Mesenchymal stem cell (in vitro differentiated cells and primary cell): Measurements from ENCODE around the gene PHF3.

Experiments used
- DNase-seq: peaks from one replicate; pipeline ENCODE4 v3.0.0-alpha.2; 2013
- H2AFZ ChIP-seq: one replicate; pipeline ENCODE4 v1.6.1; 2013; ENCODE audit warnings: low read depth, mild to moderate bottlenecking, control low read depth, inconsistent platforms, low read length, moderate library complexity
- H2AK5ac ChIP-seq: 2 replicates; pipeline ENCODE4 v1.6.1; 2013; ENCODE audit warnings: low read length, moderate library complexity, mild to moderate bottlenecking, inconsistent platforms; ENCODE audit not compliant: severe bottlenecking
- H2BK120ac ChIP-seq: one replicate; pipeline ENCODE4 v1.6.1; 2013; ENCODE audit warnings: low read depth, mild to moderate bottlenecking, inconsistent platforms, low read length, moderate library complexity
- H2BK12ac ChIP-seq, 2 experiments: one replicate each; pipeline ENCODE4 v1.6.1; 2013; ENCODE audit warnings: inconsistent platforms in 2 of 2, low read length in 2 of 2, mild to moderate bottlenecking in 2 of 2, moderate library complexity in 2 of 2, control low read depth in 1 of 2
- H2BK15ac ChIP-seq: one replicate; pipeline ENCODE4 v1.6.1; 2013; ENCODE audit warnings: mild to moderate bottlenecking, low read depth, inconsistent platforms; ENCODE audit not compliant: poor library complexity, severe bottlenecking
- H2BK5ac ChIP-seq: 2 replicates; pipeline ENCODE4 v1.6.1; 2013; ENCODE audit warnings: low read depth, mild to moderate bottlenecking, low read length, control low read depth, inconsistent platforms; ENCODE audit not compliant: poor library complexity, severe bottlenecking
- H3K14ac ChIP-seq, 2 experiments: one replicate each; pipeline ENCODE4 v1.6.1; 2013; ENCODE audit warnings: inconsistent platforms in 2 of 2, low read length in 2 of 2, control low read depth in 1 of 2, mild to moderate bottlenecking in 1 of 2, moderate library complexity in 1 of 2
- H3K18ac ChIP-seq, 2 experiments: one replicate each; pipeline ENCODE4 v1.6.1; 2013; ENCODE audit warnings: inconsistent platforms in 2 of 2, low read length in 2 of 2, control low read depth in 1 of 2, low read depth in 1 of 2, mild to moderate bottlenecking in 1 of 2
- H3K23ac ChIP-seq, 2 experiments: one replicate each; pipeline ENCODE4 v1.6.1; 2013; ENCODE audit warnings: inconsistent platforms in 2 of 2, low read length in 2 of 2, mild to moderate bottlenecking in 2 of 2, moderate library complexity in 2 of 2, control low read depth in 1 of 2
- H3K27ac ChIP-seq: 2 replicates; pipeline ENCODE4 v1.5.1; 2013; ENCODE audit warnings: mild to moderate bottlenecking, moderate library complexity, low read length, control low read depth, inconsistent platforms; ENCODE audit not compliant: poor library complexity, severe bottlenecking
- H3K27me3 ChIP-seq, 2 experiments: 2 replicates each; pipeline versions ENCODE4 v1.6.1 to v1.7.0; 2013; ENCODE audit warnings: low read length in 2 of 2, mild to moderate bottlenecking in 2 of 2, moderate library complexity in 2 of 2, control low read depth in 1 of 2, inconsistent platforms in 1 of 2; ENCODE audit not compliant: control insufficient read depth in 1 of 2, insufficient read depth in 1 of 2
- H3K36me3 ChIP-seq, 2 experiments: 2 replicates each; pipeline versions ENCODE4 v1.6.1 to v1.7.0; 2013; ENCODE audit warnings: low read length in 2 of 2, control low read depth in 1 of 2, inconsistent platforms in 1 of 2, low read depth in 1 of 2, mild to moderate bottlenecking in 1 of 2; ENCODE audit not compliant: insufficient read depth in 2 of 2, control insufficient read depth in 1 of 2
- H3K4ac ChIP-seq, 2 experiments: one replicate each; pipeline ENCODE4 v1.6.1; 2013; ENCODE audit warnings: inconsistent platforms in 2 of 2, low read length in 2 of 2, mild to moderate bottlenecking in 2 of 2, moderate library complexity in 2 of 2, control low read depth in 1 of 2, low read depth in 1 of 2
- H3K4me1 ChIP-seq: 2 replicates; pipeline ENCODE4 v1.6.1; 2013; ENCODE audit warnings: low read depth, low read length, control low read depth; ENCODE audit not compliant: control insufficient read depth, insufficient read depth
- H3K4me2 ChIP-seq: 2 replicates; pipeline ENCODE4 v1.6.1; 2013; ENCODE audit warnings: low read length, mild to moderate bottlenecking, inconsistent platforms; ENCODE audit not compliant: poor library complexity, severe bottlenecking
- H3K4me3 ChIP-seq, 2 experiments: 2 replicates each; pipeline versions ENCODE4 v1.5.1 to v1.7.0; 2013; ENCODE audit warnings: low read length in 2 of 2, mild to moderate bottlenecking in 2 of 2, control low read depth in 1 of 2, low read depth in 1 of 2; ENCODE audit not compliant: insufficient read depth in 1 of 2
- H3K79me1 ChIP-seq: replicated peaks from 2 replicates; pipeline ENCODE4 v1.6.1; 2013; ENCODE audit warnings: mild to moderate bottlenecking, control low read depth, low read length, inconsistent platforms; ENCODE audit not compliant: poor library complexity, severe bottlenecking
- H3K9ac ChIP-seq: 2 replicates; pipeline ENCODE4 v1.7.0; 2013; ENCODE audit warnings: mild to moderate bottlenecking, low read length, moderate library complexity
- H3K9me3 ChIP-seq: 2 replicates; pipeline ENCODE4 v1.7.0; 2013; ENCODE audit warnings: mild to moderate bottlenecking, low read length; ENCODE audit not compliant: control insufficient read depth
- H4K8ac ChIP-seq: one replicate; pipeline ENCODE4 v1.6.1; 2013; ENCODE audit warnings: inconsistent platforms, mild to moderate bottlenecking, low read length, moderate library complexity
- H4K91ac ChIP-seq: one replicate; pipeline ENCODE4 v1.6.1; 2013; ENCODE audit warnings: mild to moderate bottlenecking, low read length, inconsistent platforms
- WGBS: methylation state at CpG from one replicate; pipeline ENCODE4 v1.1.7; 2013; ENCODE audit warnings: mixed read lengths; 5-methylcytosine and 5-hydroxymethylcytosine counted together

Gene PHF3

DNA sequence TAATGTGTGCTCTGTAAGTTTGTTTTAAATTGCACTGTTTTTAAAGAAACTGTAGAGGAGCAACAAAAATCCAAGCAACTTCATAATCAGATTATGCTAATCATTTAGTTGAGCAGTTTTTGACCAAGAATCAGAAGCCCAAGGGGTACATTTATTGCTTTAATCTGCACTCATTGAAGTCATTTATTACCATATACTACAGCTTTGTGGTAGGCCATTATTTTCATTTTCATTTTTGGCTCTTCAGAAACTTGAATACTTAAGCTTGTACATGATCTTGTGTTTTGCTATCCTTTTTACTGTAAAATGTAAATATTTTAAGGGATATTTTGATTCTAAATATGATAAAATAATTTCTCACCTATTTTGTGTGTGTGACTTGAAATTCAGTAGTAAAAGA is 78.5 kb downstream of the PHF3 start:
- Histone ChIP-seq H4K91ac (no peak overlapping the region), H3K9ac (no peak overlapping the region), H3K36me3 (peaks cover 5 to 80% of the 10 kb centered on the region in 2 experiments), H3K27ac (no peak overlapping the region), H4K8ac (no peak overlapping the region), H3K4me2 (no peak overlapping the region), H2AK5ac (no peak overlapping the region), H2BK15ac (no peak overlapping the region), H2AFZ (no peak overlapping the region), H3K27me3 (no peaks in the 10 kb centered on the region), H2BK12ac (no peak overlapping the region), H3K4me1 (no peaks in the 10 kb centered on the region), H3K18ac (no peak overlapping the region), H3K9me3 (no peaks in the 10 kb centered on the region), H2BK120ac (no peak overlapping the region), H3K23ac (no peak overlapping the region), H3K4ac (no peak overlapping the region), H2BK5ac (no peak overlapping the region), H3K4me3 (no peak overlapping the region), H3K79me1 (peaks cover 11% of the 10 kb centered on the region), H3K14ac (no peak overlapping the region)
- DNase-seq, result no peak

DNA sequence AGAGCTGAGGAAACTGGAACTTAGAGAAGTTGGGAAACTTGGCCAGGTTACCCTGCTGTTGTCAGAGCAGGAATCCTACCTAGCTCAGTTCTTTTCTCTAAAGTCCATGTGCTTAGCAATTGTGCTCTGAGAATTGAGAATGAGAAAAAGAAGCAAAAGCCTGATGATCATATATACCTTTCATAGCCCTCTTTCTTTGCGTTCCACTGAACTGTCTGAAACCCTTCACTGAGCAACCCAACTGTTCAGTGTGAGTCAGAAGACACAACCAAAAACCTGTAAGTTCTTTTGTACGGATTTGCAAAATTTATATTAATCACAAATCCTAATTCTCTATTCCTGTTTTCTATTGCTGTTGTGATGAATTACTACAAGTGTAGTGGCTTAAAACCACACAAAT is 80.6 kb downstream of the PHF3 start:
- H2BK12ac ChIP-seq, result no peak overlapping the region
- H3K4ac ChIP-seq, result no peak overlapping the region
- H3K4me2 ChIP-seq, result no peak overlapping the region
- no peak overlapping the region for H2AFZ ChIP-seq
- H3K36me3 ChIP-seq, result peaks cover 5 to 59% of the 10 kb centered on the region in 2 experiments
- H3K14ac ChIP-seq, result no peak overlapping the region
- H3K79me1 ChIP-seq, result peaks cover 11% of the 10 kb centered on the region
- no peak overlapping the region for H3K18ac ChIP-seq
- H4K8ac ChIP-seq, result no peak overlapping the region
- no peak overlapping the region for H3K9ac ChIP-seq
- WGBS, result 100% methylated on average over 1 of the region's 2 CpGs
- H3K4me3 ChIP-seq, result no peak overlapping the region
- H2AK5ac ChIP-seq, result no peak overlapping the region
- H4K91ac ChIP-seq, result no peak overlapping the region
- no peaks in the 10 kb centered on the region for H3K27me3 ChIP-seq
- no peak overlapping the region for H2BK15ac ChIP-seq
- H3K4me1 ChIP-seq, result no peaks in the 10 kb centered on the region
- H3K27ac ChIP-seq, result no peak overlapping the region
- H3K9me3 ChIP-seq, result no peaks in the 10 kb centered on the region
- no peak overlapping the region for H2BK120ac ChIP-seq
- no peak overlapping the region for H3K23ac ChIP-seq
- DNase-seq, result no peak
- H2BK5ac ChIP-seq, result peak overlapping the region; percentile 19

DNA sequence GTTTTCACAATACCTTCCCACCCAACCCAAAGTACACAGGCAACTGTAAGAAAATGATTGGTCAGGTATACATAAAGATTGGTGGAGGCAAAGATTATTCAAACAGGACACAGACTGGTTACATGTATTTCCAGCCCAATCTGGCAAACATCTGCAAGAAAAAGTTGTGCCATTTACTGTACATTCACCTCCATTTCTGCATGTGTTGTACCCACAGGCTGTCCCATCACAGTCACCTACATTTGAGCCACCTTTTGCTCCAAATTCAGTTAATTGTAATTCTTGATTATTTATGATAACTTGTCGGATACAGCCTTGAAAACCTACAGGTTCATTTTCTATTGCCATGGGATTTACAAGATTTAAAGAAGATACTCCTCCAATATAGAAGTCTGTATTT is 85.6 kb downstream of the PHF3 start:
- Histone ChIP-seq H4K8ac (no peak overlapping the region), H3K4ac (no peak overlapping the region), H2BK5ac (no peak overlapping the region), H2BK15ac (no peak overlapping the region), H3K27me3 (no peaks in the 10 kb centered on the region), H3K79me1 (no peaks in the 10 kb centered on the region), H3K23ac (no peak overlapping the region), H3K36me3 (peaks cover 0 to 12% of the 10 kb centered on the region in 2 experiments), H3K18ac (no peak overlapping the region), H3K9me3 (no peaks in the 10 kb centered on the region), H2BK12ac (no peak overlapping the region), H3K14ac (no peak overlapping the region), H3K4me1 (no peaks in the 10 kb centered on the region), H3K4me2 (no peak overlapping the region), H3K27ac (no peak overlapping the region), H3K9ac (no peak overlapping the region), H2BK120ac (no peak overlapping the region), H2AFZ (no peak overlapping the region), H4K91ac (no peak overlapping the region), H3K4me3 (no peak overlapping the region), H2AK5ac (no peak overlapping the region)
- WGBS, result no CpG with 5 or more reads among the region's 1 CpG
- DNase-seq, result no peak

DNA sequence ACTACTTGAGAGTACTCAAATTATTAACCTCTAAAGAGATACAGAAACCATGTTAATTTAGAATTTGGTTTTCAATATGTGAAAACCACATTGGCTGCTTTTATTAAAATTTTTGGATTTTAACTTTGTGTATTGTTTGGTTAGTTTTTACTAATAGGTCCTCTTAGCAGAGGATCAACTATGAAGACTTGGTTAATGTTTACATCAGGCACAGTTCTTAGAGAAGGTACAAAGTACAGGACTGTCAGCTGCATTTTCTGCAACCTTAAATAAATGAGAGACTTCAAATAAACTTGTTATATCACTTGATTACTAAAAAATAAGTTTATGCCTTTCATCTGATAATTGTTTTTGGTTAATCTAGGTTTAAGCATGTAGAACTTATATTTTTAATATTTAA is 89.1 kb downstream of the PHF3 start:
- Histone ChIP-seq H3K27me3 (no peaks in the 10 kb centered on the region), H2BK120ac (no peak overlapping the region), H2BK5ac (no peak overlapping the region), H3K9me3 (no peaks in the 10 kb centered on the region), H2BK12ac (no peak overlapping the region), H3K4ac (no peak overlapping the region), H4K91ac (no peak overlapping the region), H3K4me2 (no peak overlapping the region), H3K23ac (no peak overlapping the region), H3K4me1 (no peaks in the 10 kb centered on the region), H3K4me3 (no peak overlapping the region), H3K79me1 (no peaks in the 10 kb centered on the region), H2BK15ac (no peak overlapping the region), H3K14ac (no peak overlapping the region), H3K18ac (no peak overlapping the region), H3K36me3 (no peaks in the 10 kb centered on the region), H2AK5ac (no peak overlapping the region), H4K8ac (no peak overlapping the region), H3K27ac (no peak overlapping the region), H2AFZ (no peak overlapping the region), H3K9ac (no peak overlapping the region)
- DNase-seq, result no peak
